Right lobe of liver (tissue), 6 donors: ENCODE measurements around the gene IL1A. TPM values are rescaled to one million over a fixed set of nuclear protein-coding genes. Genes with fewer than 3 reads are reported as not detected.

Experiments
- ATAC-seq, 4 donors: fragments of 200-7000 bp; cut with Tn5 transposase; one replicate each; pipeline ENCODE4 v1.9.1; 2020; ENCODE audit warnings: mild to moderate bottlenecking in 4 of 4, moderate library complexity in 4 of 4
- DNase-seq, 3 donors: peaks; one replicate each; pipeline ENCODE4 v3.0.0-alpha.2; 2020
- H3K27ac ChIP-seq, 3 donors: fragments of 200-600 bp; one replicate each; pipeline ENCODE4 v1.8.0; 2022
- H3K27me3 ChIP-seq, 2 donors: fragments of 200-600 bp; one replicate each; pipeline ENCODE4 v1.8.0; 2022
- H3K36me3 ChIP-seq, 4 donors: fragments of 200-600 bp; sonication (generic) in 1 of 4; one replicate each; pipeline versions ENCODE4 v1.5.1 to v1.8.0; 2017 to 2022; ENCODE audit warnings: control low read depth in 1 of 4
- H3K4me1 ChIP-seq, 4 donors: fragments of 200-600 bp; sonication (generic) in 1 of 4; one replicate each; pipeline versions ENCODE4 v1.5.1 to v1.8.0; 2017 to 2022; ENCODE audit warnings: control low read depth in 1 of 4
- H3K4me3 ChIP-seq, 3 donors: fragments of 200-600 bp; one replicate each; pipeline ENCODE4 v1.8.0; 2022
- H3K9me3 ChIP-seq, 4 donors: fragments of 200-600 bp; sonication (generic) in 1 of 4; one replicate each; pipeline versions ENCODE4 v1.5.1 to v1.8.0; 2017 to 2022; ENCODE audit warnings: control low read depth in 1 of 4
- CTCF ChIP-seq, 4 donors: fragments of 200-600 bp in 3 of 4; fragments of 450-650 bp in 1 of 4; IDR thresholded peaks; one replicate each; pipeline versions ENCODE4 v1.5.1 to v1.8.0; 2016 to 2022; ENCODE audit warnings: antibody characterized with exemption in 4 of 4, mild to moderate bottlenecking in 2 of 4
- POLR2A ChIP-seq: fragments of 450-650 bp; IDR thresholded peaks from one replicate; pipeline ENCODE4 v1.6.1; 2017; ENCODE audit warnings: antibody characterized with exemption, mild to moderate bottlenecking
- WGBS: methylation state at CpG from one replicate; pipeline ENCODE4 v1.1.6; 2018; ENCODE audit warnings: low coverage, low lambda C conversion rate; ENCODE audit not compliant: insufficient coverage; ENCODE audit errors: missing lambda C conversion rate; 5-methylcytosine and 5-hydroxymethylcytosine counted together
- intact Hi-C, 2 donors: fragments of 100-400 bp; cut with DNase I; formaldehyde crosslinking; loops; one replicate each; pipeline versions ENCODE4 v1.11.2 to v1.14.1; 2022
- total RNA-seq, 6 experiments: library from RNA; depleted of rRNA in 2 of 6; stranded (reverse); fragments of >200 nt in 2 of 6; fragmentation: NEBNext Ultra II Directional in 3 of 6; extraction: Animal tissue kit (Norgen Biotek cat#: 25700) in 3 of 6; gene quantifications; one replicate each; pipeline versions ENCODE4 v1.1.0 to v1.2.4, GENCODE V29; 2016 to 2023
- donor health status: DM: no; HTN: yes; CAD: no.
- donor health status: DM: no; HTN: no; CAD: no.
- donor health status: DM: no; HTN: no; CAD: no.
- donor health status: DM: no; HTN: yes; CAD: no.
- donor health status: DM: no; HTN: yes; CAD: no.

Gene IL1A
- total RNA-seq, 6 experiments from 2014 or later = not detected

DNA sequence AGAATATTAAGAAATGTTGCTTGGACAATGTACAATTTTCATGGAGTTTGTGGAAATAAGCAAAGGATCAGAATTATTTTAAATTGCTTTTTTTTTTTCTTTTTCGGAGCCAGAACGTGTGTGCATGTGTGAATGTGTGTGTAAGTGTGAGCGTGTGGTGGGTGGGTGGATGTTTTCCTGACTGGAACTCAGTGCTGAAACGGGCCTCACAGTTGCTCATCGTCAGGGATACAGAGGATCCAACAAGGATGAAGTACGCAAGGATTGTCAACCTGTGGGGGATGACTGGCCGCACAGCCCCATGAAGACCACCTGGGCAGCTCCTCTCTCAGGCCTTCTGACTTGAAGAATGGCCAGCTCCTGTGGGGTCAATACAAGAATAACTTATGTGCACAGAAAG is 34.8 kb upstream of the IL1A start:
- no peak for ATAC-seq
- intact Hi-C loops = no loop called here
- H3K9me3 ChIP-seq = no peaks in the 10 kb centered on the region
- no peak overlapping the region for H3K4me3 ChIP-seq
- peak overlapping the region; percentile 80 to 92 (median 85) for H3K27ac ChIP-seq
- DNase-seq = no peak
- WGBS = 79% methylated on average over 7 of the region's 7 CpGs
- no peaks in the 10 kb centered on the region for H3K27me3 ChIP-seq
- no peaks in the 10 kb centered on the region for H3K36me3 ChIP-seq
- no peak for TF ChIP-seq CTCF (IDR thresholded peaks at IDR 0.05)
- no peak for TF ChIP-seq POLR2A
- peaks cover 3 to 49% (median 23%) of the 10 kb centered on the region in 4 donors for H3K4me1 ChIP-seq

DNA sequence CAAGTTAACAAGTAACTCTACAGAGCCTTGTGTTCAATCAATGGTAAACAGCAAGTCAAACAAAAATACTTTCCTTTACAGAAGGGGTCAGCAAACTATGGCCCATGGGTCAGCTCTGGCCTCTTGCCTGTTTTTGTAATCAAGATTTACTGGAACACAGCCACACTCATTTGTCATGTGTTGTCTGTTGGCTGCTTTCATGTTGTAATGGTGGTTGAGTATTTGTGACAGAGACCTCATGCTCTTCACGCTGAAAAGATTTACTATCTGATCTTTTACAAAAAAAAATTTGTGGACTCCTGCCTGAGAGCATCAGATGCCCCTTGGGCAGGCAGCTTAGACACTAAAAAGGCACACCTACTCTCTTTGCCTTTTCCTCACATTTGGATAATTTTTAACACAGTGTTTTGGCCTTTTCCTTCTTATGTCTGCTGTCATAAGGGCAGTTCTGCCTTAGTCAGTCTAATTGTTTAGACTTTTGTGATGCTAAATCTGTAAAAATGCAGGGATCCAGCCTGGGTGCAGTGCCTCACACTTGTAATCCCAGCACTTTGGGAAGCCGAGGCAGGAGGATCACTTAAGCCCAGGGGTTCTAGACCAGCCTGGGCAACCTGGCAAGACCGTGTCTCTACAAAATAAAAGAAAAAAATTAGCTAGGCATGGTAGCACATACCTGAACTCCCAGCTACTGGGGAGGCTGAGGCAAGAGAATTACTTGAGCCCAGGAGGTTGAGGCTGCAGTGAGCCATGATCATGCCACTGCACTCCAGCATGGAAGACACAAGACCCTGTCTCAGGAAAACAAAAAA is 34.0 kb upstream of the IL1A start:
- DNase-seq = peak in 2 of 3 donors; percentile 36 to 78
- TF ChIP-seq POLR2A (peak; percentile 73), CTCF (IDR thresholded peaks at IDR 0.05) (no peak)
- Histone ChIP-seq H3K36me3 (no peaks in the 10 kb centered on the region), H3K27ac (peak overlapping the region; percentile 80 to 92 (median 85)), H3K4me3 (no peak overlapping the region), H3K9me3 (no peaks in the 10 kb centered on the region), H3K27me3 (no peaks in the 10 kb centered on the region), H3K4me1 (peaks cover 0 to 46% (median 21%) of the 10 kb centered on the region in 4 donors)
- WGBS = 43% methylated on average over 3 of the region's 3 CpGs
- intact Hi-C loops = no loop called here
- peak; percentile 75 to 87 (median 81) for ATAC-seq

DNA sequence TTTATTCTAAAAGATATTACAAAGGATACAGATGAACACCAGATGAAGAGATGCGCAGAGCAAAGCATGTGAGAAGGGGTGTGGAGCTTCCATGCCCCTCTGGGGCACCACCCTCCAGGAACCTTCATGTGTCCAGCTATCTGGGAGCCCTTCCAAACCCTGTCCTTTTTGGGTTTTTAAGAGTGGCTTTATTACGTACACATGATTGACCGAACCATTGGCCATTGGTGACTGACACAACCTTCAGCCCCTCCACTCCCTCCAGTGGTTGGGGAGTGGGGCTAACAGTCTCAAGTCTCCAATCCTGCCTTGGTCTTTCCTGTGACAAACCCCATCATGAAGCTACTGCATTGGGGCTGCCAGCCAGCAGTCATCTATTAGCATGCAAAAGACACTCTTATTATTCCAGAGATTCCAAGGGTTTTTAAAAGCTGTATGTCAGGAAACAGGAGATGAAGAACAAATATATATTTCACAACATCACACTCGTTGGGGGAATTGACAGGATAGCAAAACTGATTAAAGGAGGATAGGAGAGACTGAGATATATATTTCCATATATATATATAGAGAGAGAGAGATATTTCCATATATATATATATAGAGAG is 32.9 kb upstream of the IL1A start:
- peaks cover 0 to 46% (median 22%) of the 10 kb centered on the region in 4 donors for H3K4me1 ChIP-seq
- no peaks in the 10 kb centered on the region for H3K9me3 ChIP-seq
- H3K36me3 ChIP-seq = no peaks in the 10 kb centered on the region
- TF ChIP-seq POLR2A (no peak), CTCF (IDR thresholded peaks at IDR 0.05) (no peak)
- 56% methylated on average over 4 of the region's 4 CpGs for WGBS
- H3K27ac ChIP-seq = peak overlapping the region; percentile 12 to 85 (median 60)
- H3K4me3 ChIP-seq = no peak overlapping the region
- DNase-seq (no peak), ATAC-seq (peak in 1 of 4 donors; percentile 4)
- no peaks in the 10 kb centered on the region for H3K27me3 ChIP-seq
- intact Hi-C loops = no loop called here

DNA sequence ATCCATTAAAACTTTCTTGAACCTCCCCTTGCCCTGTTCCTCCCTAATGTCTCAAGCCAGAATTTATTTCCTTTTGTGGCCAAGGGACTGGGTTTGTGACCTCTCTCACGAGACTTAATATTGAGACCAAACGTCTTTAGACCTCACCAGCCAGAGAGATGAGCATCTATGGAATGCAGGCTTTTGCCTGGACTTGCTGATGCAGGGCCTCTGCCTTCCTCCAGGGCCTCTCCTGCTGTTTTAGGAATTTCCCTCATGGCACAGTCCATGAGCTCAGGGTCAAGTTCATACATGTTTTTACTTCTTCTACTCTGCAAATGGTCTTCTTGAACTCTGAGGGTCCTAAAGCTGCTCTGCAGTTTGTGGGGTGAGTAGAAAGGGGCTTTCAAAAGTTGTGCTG is 30.0 kb upstream of the IL1A start:
- intact Hi-C loops = no loop called here

More for the DNA sequence above, 30.0 kb upstream of the IL1A start:
- Histone ChIP-seq H3K36me3 (no peaks in the 10 kb centered on the region), H3K27me3 (no peaks in the 10 kb centered on the region), H3K4me3 (no peak overlapping the region), H3K27ac (no peak overlapping the region), H3K4me1 (peaks cover 0 to 33% (median 18%) of the 10 kb centered on the region in 4 donors), H3K9me3 (no peaks in the 10 kb centered on the region)
- TF ChIP-seq CTCF (IDR thresholded peaks at IDR 0.05) = no peak
- TF ChIP-seq POLR2A = no peak
- DNase-seq (no peak), ATAC-seq (no peak)
- 67% methylated on average over 2 of the region's 2 CpGs for WGBS
